ENCODE data around the gene CCDC107. TPM values are rescaled to one million over a fixed set of nuclear protein-coding genes. Genes with fewer than 3 reads are reported as not detected.
"Not testable (repeated sequence)": the region's sequence is repeated elsewhere in the genome, so short reads cannot be mapped to it uniquely, and the experiment has no call there.

CCDC107 gene
- total and polyA plus RNA-seq, 9 donors: 14.6 to 29.8 (median 17.9) TPM

- WGBS, 3 donors: 14 to 20% (median 14%) methylated on average over 8 of the region's 8 CpGs
- no peak overlapping the region for H3K4me3 ChIP-seq
- H3K27me3 ChIP-seq: no peaks in the 10 kb centered on the region
- peak in 1 of 5 donors; percentile 51 for DNase-seq
- H3K36me3 ChIP-seq: no peaks in the 10 kb centered on the region
- no peaks in the 10 kb centered on the region for H3K9me3 ChIP-seq
- intact Hi-C loops (cut with DNase I): no loop called here
- TF ChIP-seq CTCF (IDR thresholded peaks at IDR 0.05) (peak; percentile 23 to 31 (median 24)), POLR2A (IDR thresholded peaks at IDR 0.05) (no peak)
- H3K27ac ChIP-seq: no peak overlapping the region
- H3K4me1 ChIP-seq (ENCODE audit: insufficient read depth): peaks cover 1% of the 10 kb centered on the region
Measured at GRCh38 chr9:35611230-35611797, 46.8 kb upstream of the CCDC107 start.

- 90 to 95% (median 94%) methylated on average over 4 of the region's 4 CpGs for WGBS, 3 donors
- H3K4me1 ChIP-seq (ENCODE audit: insufficient read depth); intact Hi-C loops (cut with DNase I); H3K36me3 ChIP-seq; DNase-seq; H3K9me3 ChIP-seq; H3K27ac ChIP-seq; H3K27me3 ChIP-seq; H3K4me3 ChIP-seq: not testable (repeated sequence)
Measured at GRCh38 chr9:35612066-35612465, 46.0 kb upstream of the CCDC107 start.

- TF ChIP-seq CTCF (IDR thresholded peaks at IDR 0.05): no peak
- no peak for TF ChIP-seq EP300 (IDR thresholded peaks at IDR 0.05)
- TF ChIP-seq POLR2A (IDR thresholded peaks at IDR 0.05): no peak
- Histone ChIP-seq H3K4me3 (no peak overlapping the region), H3K27ac (no peak overlapping the region), H3K27me3 (no peaks in the 10 kb centered on the region), H3K4me1 (ENCODE audit: insufficient read depth) (no peaks in the 10 kb centered on the region), H3K36me3 (no peaks in the 10 kb centered on the region), H3K9me3 (no peaks in the 10 kb centered on the region)
- DNase-seq: no peak
- intact Hi-C loops (cut with DNase I): no loop called here
- WGBS, 3 donors: 63 to 91% (median 83%) methylated on average over 2 of the region's 2 CpGs
Measured at GRCh38 chr9:35612843-35613242, 45.2 kb upstream of the CCDC107 start.

- intact Hi-C loops (cut with DNase I): no loop called here
- 68 to 75% (median 68%) methylated on average over 17 of the region's 17 CpGs for WGBS, 3 donors
- TF ChIP-seq POLR2A (IDR thresholded peaks at IDR 0.05) (no peak), EP300 (IDR thresholded peaks at IDR 0.05) (no peak), CTCF (IDR thresholded peaks at IDR 0.05) (no peak)
- H3K27ac ChIP-seq: no peak overlapping the region
- no peak for DNase-seq
- H3K27me3 ChIP-seq: no peaks in the 10 kb centered on the region
- H3K4me1 ChIP-seq (ENCODE audit: insufficient read depth): no peaks in the 10 kb centered on the region
- no peak overlapping the region for H3K4me3 ChIP-seq
- no peaks in the 10 kb centered on the region for H3K9me3 ChIP-seq
- no peaks in the 10 kb centered on the region for H3K36me3 ChIP-seq
Measured at GRCh38 chr9:35615981-35616680, 42.0 kb upstream of the CCDC107 start.

Measured in ovary (tissue), 9 donors.